Calu3 (cell line): ENCODE data around the gene DDB1. TPM values are rescaled to one million over a fixed set of nuclear protein-coding genes. Genes with fewer than 3 reads are reported as not detected.

Experiments used
- BruUV-seq: library from RNA; stranded (reverse); fragments of 400-500 nt; replicated peaks from 2 replicates; lab custom pipeline; 2021; lab: Mats Ljungman, UMichigan
- CTCF ChIA-PET: fragments of 300-600 bp; sonication (Branson Sonifier 250); formaldehyde crosslinking; loops from one replicate; lab custom pipeline; 2022; ENCODE audit warnings: antibody characterized with exemption; lab: Charles Lee
- DNase-seq: peaks from one replicate; pipeline ENCODE4 v3.0.0; 2022
- H3K27ac Mint-ChIP-seq: one replicate; pipeline ENCODE4 v1.8.0; 2022; ENCODE audit warnings: mixed read lengths; ENCODE audit not compliant: unreplicated experiment
- H3K27me3 Mint-ChIP-seq: one replicate; pipeline ENCODE4 v1.8.0; 2022; ENCODE audit warnings: mixed read lengths; ENCODE audit not compliant: unreplicated experiment
- H3K36me3 Mint-ChIP-seq: one replicate; pipeline ENCODE4 v1.8.0; 2022; ENCODE audit warnings: mild to moderate bottlenecking, moderate library complexity, mixed read lengths; ENCODE audit not compliant: insufficient read depth, unreplicated experiment
- H3K4me1 Mint-ChIP-seq: one replicate; pipeline ENCODE4 v1.8.0; 2022; ENCODE audit warnings: mild to moderate bottlenecking, low read depth, mixed read lengths; ENCODE audit not compliant: unreplicated experiment
- H3K4me3 Mint-ChIP-seq: one replicate; pipeline ENCODE4 v1.8.0; 2022; ENCODE audit warnings: mild to moderate bottlenecking, low read depth, moderate library complexity, mixed read lengths; ENCODE audit not compliant: unreplicated experiment
- H3K9me3 Mint-ChIP-seq: one replicate; pipeline ENCODE4 v1.8.0; 2022; ENCODE audit warnings: low read depth, mixed read lengths; ENCODE audit not compliant: unreplicated experiment
- CTCF ChIP-seq: fragments of 200-600 bp; IDR thresholded peaks from one replicate; pipeline ENCODE4 v1.8.0; 2022; ENCODE audit warnings: antibody characterized with exemption; ENCODE audit not compliant: unreplicated experiment
- intact Hi-C: fragments of 100-400 bp; cut with micrococcal nuclease; formaldehyde crosslinking; loops from one replicate; pipeline ENCODE4 v1.10.0; 2022; ENCODE audit not compliant: unreplicated experiment
- total RNA-seq: library from RNA; stranded (reverse); gene quantifications from 2 replicates; pipeline ENCODE4 v1.2.3, GENCODE V29; 2022

DDB1 gene
- total RNA-seq, 1 experiment from 2014 or later = 193 TPM

DNA sequence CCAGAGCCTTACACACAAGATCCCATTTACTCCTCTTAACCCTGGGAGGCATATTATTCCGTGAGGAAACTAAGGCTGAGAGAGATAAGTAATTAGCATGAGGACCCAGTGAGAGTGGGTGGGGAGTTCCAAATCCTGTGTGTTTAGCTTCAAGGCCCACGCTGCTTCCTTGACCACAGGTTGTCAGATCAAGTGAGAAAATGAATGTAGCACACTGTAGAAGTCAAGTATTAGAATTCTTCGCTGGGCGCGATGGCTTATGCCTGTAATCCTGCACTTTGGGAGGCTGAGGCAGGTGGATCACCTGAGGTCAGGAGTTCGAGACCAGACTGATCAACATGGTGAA is 25.0 kb upstream of the DDB1 start:
- DNase-seq = no peak
- CTCF ChIA-PET = interaction anchor here (0.7 kb wide), 1 partner anchor 1172 kb away, joined by 3 read pairs; no protein-coding TSS in a partner anchor
- Mint-ChIP-seq H3K27ac (no peak overlapping the region), H3K27me3 (no peaks in the 10 kb centered on the region), H3K36me3 (peaks cover 27% of the 10 kb centered on the region), H3K4me1 (no peaks in the 10 kb centered on the region), H3K9me3 (no peaks in the 10 kb centered on the region), H3K4me3 (no peak overlapping the region)
- no peak for TF ChIP-seq CTCF
- intact Hi-C loops = no loop called here
- BruUV-seq = no TSS peak

DNA sequence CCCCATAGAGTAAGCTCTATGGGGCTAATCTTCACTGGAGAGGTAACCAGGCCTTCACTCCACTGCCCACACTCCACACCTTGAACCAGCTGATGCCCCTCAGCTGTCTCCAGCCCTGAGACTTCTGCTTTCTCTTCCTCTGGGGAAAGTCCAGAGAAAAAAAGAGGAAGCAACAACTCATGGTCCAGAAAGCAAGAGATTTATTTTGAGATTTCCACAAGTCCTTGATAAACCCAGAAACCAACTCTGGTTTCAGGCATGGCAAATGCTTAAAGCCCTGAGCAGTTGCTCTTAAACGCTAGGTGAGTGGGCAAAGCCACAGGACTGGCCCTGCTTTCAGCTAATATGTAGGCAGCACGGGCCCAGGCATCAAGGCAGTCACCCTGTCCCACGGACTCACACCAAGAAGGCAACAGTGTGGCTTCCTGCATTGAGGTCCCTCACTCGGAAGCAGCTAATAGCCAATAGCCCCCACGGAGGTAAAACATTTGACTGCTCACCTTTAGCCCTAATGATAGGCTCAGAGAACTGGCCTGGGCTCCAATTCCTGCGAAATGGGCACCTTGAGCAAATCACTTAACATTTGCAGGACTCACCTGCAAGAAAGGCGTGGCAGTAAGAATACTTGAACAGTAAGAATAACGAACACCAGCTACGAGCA is 24.5 kb upstream of the DDB1 start:
- no peak for TF ChIP-seq CTCF
- DNase-seq = no peak
- H3K27me3 Mint-ChIP-seq = no peaks in the 10 kb centered on the region
- H3K36me3 Mint-ChIP-seq = peaks cover 22% of the 10 kb centered on the region
- no peak overlapping the region for H3K27ac Mint-ChIP-seq
- CTCF ChIA-PET = interaction anchor here (0.7 kb wide), 1 partner anchor 1172 kb away, joined by 3 read pairs; no protein-coding TSS in a partner anchor
- no peak overlapping the region for H3K4me3 Mint-ChIP-seq
- intact Hi-C loops = no loop called here
- no TSS peak for BruUV-seq
- H3K9me3 Mint-ChIP-seq = no peaks in the 10 kb centered on the region
- H3K4me1 Mint-ChIP-seq = no peaks in the 10 kb centered on the region

DNA sequence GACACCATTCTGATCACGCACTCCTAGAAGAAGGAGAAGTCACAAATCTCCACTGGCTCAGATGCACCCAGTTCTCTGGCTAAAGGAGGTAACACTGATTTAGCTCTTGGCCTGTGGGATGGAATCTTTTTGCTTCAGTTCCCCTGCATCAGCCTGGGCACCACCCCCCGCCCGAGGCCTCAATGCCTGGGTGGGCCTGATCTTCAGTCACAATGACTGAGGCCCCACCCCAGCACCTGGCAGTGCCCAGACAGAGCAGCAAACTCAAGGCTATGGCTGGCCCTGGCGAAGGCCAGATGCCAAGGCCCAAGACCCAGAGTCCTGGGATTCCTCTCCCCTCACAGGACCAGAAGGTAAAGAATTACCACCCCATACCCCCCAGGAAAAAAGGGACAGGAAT is 23.8 kb upstream of the DDB1 start:
- TF ChIP-seq CTCF = no peak
- no TSS peak for BruUV-seq
- peaks cover 16% of the 10 kb centered on the region for H3K36me3 Mint-ChIP-seq
- H3K27ac Mint-ChIP-seq = no peak overlapping the region
- intact Hi-C loops = no loop called here
- H3K27me3 Mint-ChIP-seq = no peaks in the 10 kb centered on the region
- H3K4me3 Mint-ChIP-seq = no peak overlapping the region
- no peaks in the 10 kb centered on the region for H3K4me1 Mint-ChIP-seq
- H3K9me3 Mint-ChIP-seq = no peaks in the 10 kb centered on the region
- CTCF ChIA-PET = no interaction called here
- DNase-seq = no peak

GRCh38 chr11:61354208-61354607 is 21.3 kb upstream of the DDB1 start:
- intact Hi-C loops = no loop called here
- Mint-ChIP-seq H3K27ac (no peak overlapping the region), H3K4me1 (no peaks in the 10 kb centered on the region), H3K27me3 (no peaks in the 10 kb centered on the region), H3K36me3 (peaks cover 5% of the 10 kb centered on the region), H3K4me3 (no peak overlapping the region), H3K9me3 (no peaks in the 10 kb centered on the region)
- TF ChIP-seq CTCF = no peak
- no peak for DNase-seq
- CTCF ChIA-PET = interaction anchor here (1.0 kb wide), 1 partner anchor 8 kb away, joined by 3 read pairs; the partner anchor contains the start of genes CYB561A3 and TMEM138
- no TSS peak for BruUV-seq
